GM21576 (cell line): ENCODE data around the gene ATXN7L3.
"Not testable (repeated sequence)": the region's sequence is repeated elsewhere in the genome, so short reads cannot be mapped to it uniquely, and the experiment has no call there.

Source experiments
- ATAC-seq: cut with Tn5 transposase; IDR thresholded peaks from one replicate; pipeline ENCODE4 v1.9.1; 2021; ENCODE audit warnings: mild to moderate bottlenecking, moderate library complexity; ENCODE audit not compliant: unreplicated experiment

Gene ATXN7L3

GRCh38 chr17:44176671-44177501, 22.8 kb downstream of the ATXN7L3 start:
- ATAC-seq = no peak

- no peak for ATAC-seq
Measured at GRCh38 chr17:44176257-44176656, 23.4 kb downstream of the ATXN7L3 start.

GRCh38 chr17:44174427-44174826, 25.3 kb downstream of the ATXN7L3 start:
- ATAC-seq = no peak

DNA sequence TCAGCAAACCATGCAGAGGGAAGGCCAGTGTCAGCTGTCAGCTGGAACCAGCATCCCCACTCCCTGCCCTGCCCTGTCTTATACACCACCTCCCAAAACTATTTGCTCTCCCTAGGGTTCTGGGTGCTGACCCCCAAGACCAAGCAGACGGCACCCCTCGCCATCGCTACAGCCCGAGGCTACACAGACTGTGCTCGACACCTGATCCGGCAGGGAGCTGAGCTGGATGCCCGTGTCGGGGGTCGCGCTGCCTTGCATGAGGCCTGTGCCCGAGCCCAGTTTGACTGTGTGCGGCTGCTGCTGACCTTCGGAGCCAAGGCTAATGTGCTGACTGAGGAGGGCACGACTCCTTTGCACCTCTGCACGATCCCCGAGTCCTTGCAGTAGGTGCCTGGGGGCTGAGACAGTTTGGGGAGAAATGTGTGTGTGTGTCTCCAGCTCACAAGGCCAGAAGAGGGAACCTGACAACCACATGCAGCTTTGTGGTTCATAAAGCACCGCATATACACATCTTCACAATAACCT, 27.7 kb downstream of the ATXN7L3 start:
- ATAC-seq = no peak

- ATAC-seq = no peak
Measured at GRCh38 chr17:44170499-44171201, 29.0 kb downstream of the ATXN7L3 start, which contains the start of gene ASB16. Gene ASB16 (plus strand): TSS chr17:44170704. CDS start chr17:44170790, 86 bp downstream.

- ATAC-seq = no peak
Measured at GRCh38 chr17:44170135-44170498, 29.6 kb downstream of the ATXN7L3 start.

DNA sequence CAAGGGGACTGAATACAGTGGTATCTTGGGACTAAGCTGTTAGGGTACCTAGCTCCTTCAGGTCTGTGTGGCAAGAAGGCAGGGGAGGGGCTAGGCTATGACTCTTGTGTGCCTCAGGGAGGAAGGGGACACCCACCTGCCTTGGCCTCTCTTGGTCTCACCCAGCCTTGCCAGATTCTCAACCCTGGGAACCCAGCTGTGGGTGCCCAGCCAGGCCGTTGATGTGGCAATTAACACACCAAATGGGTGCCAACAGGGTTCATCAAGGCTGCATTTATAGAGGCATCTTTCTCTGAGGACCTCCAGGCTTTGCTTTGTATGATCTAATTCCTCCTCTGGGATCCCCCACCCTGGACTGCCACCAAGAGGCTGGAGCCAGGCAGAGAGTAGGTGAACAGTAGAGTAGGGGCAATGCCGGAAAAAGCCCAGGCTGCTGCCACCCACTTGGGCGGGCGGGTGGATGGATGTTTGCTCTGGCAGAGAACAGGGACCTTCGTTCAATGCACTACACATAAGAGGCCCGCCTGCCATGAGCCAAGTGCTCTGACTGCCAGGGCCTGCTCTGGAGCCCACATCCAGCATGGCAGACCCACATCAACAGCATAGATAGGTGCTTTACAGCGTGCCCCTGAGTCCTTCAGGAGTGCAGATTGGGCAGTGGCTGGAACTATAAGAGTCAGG, 32.4 kb downstream of the ATXN7L3 start:
- ATAC-seq = no peak

- ATAC-seq = no peak
Measured at GRCh38 chr17:44164476-44164875, 35.2 kb downstream of the ATXN7L3 start.

- ATAC-seq = no peak
Measured at GRCh38 chr17:44159519-44160210, 40.0 kb downstream of the ATXN7L3 start.

DNA sequence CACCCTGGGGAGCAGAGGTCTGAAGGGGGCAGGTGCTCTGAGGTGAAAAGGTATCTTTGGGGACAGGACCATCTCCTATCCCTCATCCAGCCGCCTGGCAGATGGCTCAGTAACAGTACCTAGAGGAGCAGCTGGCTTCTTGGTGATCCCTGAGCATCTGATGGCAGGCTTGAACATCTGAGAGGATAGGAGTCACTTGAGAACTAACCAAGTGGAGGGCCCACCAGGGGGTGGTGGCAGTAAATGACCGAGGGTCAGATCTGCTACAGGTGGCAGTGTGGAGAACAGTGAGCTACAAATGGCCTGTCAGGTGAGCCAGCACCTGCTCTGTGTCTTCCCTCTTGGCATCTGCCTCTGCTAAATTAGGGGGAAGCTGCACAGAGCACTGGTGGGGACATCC, 44.2 kb downstream of the ATXN7L3 start:
- ATAC-seq = no peak

DNA sequence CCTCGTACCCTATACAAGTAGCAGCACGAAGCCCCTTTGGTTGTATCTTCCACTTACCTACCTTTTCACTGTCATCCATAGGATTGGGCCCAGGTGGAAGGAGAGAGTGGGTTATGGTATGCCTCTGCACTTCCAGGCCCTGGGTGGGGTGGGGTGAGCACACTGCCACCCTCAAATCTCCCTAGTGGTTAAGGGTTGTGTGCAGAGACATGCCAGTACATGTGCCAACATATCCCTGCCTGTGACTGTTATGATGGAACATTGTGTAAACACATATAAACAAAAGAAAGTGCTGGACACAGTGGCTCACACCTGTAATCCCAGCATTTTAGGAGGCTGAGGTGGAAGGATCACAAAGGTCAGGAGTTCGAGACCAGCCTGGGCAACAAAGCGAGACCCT, 46.8 kb downstream of the ATXN7L3 start:
- ATAC-seq = no peak

DNA sequence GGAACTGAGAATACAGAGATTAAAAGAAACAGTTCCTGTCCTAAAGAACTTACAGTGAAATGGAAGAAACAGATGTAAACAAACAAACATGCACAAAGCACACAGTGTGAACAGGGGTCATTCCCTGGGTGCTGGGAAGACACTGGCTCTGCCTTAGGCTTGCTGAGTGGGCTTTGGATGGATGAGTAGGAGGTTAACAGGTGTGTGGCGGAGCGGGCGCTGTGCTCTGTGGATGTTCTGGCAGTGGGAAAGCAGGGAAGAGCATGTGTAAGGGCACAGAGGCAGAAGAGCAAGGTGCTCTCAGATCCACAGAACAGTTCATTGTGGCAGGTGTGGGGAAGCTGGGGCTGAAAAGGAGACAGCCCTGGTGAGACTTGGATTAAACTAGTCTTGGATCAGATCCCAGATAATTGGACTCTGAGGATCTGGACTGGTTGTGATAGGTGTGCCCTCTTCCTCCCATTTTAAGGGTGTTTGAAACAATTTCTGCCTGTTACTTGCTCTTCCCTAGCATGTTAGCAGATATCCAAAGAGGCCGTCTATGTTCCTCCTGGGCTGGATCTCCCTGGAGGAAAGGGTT, 49.8 kb downstream of the ATXN7L3 start:
- ATAC-seq = no peak

DNA sequence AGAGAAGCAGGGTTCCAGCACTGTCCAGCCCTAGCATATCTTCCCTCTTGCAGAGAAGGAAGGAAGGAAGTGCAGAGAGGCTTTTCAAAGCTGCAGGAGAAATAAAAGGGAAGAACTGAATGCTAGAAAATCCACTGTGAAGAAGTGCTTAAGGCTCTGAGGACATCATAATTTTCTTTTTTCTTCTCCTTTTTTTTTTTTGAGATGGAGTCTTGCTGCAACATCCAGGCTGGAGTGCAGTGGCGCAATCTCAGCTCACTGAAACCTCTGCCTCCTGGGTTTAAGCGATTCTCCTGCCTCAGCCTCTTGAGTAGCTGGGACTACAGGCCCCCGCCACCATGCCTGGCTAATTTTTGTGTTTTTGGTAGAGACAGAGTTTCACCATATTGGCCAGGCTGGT, 50.6 kb downstream of the ATXN7L3 start:
- ATAC-seq = not testable (repeated sequence)

GRCh38 chr17:44147812-44148211, 51.9 kb downstream of the ATXN7L3 start:
- ATAC-seq = no peak

- ATAC-seq = no peak
Measured at GRCh38 chr17:44146375-44147346, 53.0 kb downstream of the ATXN7L3 start.

DNA sequence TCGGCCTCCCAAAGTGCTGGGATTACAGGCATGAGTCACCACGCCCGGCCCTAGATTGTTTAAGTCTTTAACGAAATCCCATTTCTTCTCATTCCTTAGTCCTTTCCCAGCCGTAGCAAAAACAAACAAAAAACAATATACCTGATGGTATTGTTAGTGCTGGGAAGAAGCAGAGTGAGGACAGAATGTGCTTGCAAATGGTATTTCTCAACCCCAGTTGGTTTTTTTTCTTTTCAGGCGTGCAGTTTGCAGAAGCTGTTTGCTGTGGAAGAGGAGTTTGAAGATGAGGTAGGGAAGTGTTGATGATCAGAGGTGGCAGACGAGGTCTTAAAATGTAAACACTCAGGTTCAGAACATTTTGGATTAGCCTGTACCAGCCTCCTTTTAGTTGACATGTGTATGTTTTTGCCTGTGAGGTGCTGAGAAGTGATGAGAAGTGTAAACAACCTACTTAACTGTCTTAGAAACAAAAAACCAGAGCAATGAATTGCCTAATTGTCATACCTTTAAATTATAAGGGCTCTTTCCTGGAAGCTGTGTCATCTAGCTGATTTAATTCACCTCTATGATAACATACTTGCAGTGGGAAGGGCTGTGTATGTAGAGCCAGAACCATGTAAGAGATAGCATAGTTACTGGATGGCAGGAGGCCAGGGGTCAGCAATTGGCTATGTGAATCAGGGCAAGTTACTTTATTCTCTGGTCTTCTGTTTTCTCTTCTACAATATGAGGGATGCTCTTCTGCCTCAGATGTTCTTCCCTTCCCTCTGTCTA, 54.5 kb downstream of the ATXN7L3 start:
- ATAC-seq = no peak

- not testable (repeated sequence) for ATAC-seq
Measured at GRCh38 chr17:44143921-44144320, 55.8 kb downstream of the ATXN7L3 start.
